ENCODE results near the gene SLFN14.

DNA sequence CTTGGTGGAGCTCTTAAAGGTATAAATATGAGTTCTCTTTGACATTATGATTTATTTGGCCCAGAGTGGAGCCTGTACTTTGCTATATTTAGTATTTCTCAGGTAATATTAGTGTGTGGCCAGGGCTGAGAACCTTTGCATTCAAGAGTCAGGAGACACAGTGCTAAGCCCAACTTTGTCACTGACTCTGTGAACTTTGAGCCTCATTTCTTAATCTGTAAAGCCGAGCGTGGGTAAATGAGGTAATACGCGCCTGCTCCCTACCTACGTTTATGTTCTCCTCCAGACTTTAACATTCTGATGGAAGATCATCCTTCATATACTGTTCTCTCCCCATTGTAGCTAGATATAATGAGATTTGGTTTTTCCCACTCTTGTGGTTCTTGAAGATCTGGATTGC lies 37.0 kb upstream of the SLFN14 start:
- TF ChIP-seq, protein P1, sequence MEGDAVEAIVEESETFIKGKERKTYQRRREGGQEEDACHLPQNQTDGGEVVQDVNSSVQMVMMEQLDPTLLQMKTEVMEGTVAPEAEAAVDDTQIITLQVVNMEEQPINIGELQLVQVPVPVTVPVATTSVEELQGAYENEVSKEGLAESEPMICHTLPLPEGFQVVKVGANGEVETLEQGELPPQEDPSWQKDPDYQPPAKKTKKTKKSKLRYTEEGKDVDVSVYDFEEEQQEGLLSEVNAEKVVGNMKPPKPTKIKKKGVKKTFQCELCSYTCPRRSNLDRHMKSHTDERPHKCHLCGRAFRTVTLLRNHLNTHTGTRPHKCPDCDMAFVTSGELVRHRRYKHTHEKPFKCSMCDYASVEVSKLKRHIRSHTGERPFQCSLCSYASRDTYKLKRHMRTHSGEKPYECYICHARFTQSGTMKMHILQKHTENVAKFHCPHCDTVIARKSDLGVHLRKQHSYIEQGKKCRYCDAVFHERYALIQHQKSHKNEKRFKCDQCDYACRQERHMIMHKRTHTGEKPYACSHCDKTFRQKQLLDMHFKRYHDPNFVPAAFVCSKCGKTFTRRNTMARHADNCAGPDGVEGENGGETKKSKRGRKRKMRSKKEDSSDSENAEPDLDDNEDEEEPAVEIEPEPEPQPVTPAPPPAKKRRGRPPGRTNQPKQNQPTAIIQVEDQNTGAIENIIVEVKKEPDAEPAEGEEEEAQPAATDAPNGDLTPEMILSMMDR (IDR thresholded peaks at IDR 0.05 in 4 of 5, conservative IDR thresholded peaks at IDR 0.05 in 1 of 5) = no peak
- TF ChIP-seq POLR2A (IDR thresholded peaks at IDR 0.05) = no peak
